ENCODE measurements around the gene GPR37.

Gene GPR37

GRCh38 chr7:124781418-124781817 is 15.8 kb upstream of the GPR37 start:
- DNase-seq (ENCODE audit: extremely low spot score, insufficient read length, low read depth) = no peak
- no peak for FAIRE-seq

- FAIRE-seq = no peak
- no peak for DNase-seq (ENCODE audit: extremely low spot score, insufficient read length, low read depth)
These were observed 15.0 kb upstream of the GPR37 start for GRCh38 chr7:124780608-124781007.

GRCh38 chr7:124780056-124780455 is 14.5 kb upstream of the GPR37 start:
- FAIRE-seq (no peak), DNase-seq (ENCODE audit: extremely low spot score, insufficient read length, low read depth) (no peak)

- DNase-seq (ENCODE audit: extremely low spot score, insufficient read length, low read depth) (no peak), FAIRE-seq (no peak)
These were observed 14.0 kb upstream of the GPR37 start for GRCh38 chr7:124779620-124780019.

- DNase-seq (ENCODE audit: extremely low spot score, insufficient read length, low read depth) (no peak), FAIRE-seq (no peak)
These were observed 13.6 kb upstream of the GPR37 start for GRCh38 chr7:124779194-124779593.

- DNase-seq (ENCODE audit: extremely low spot score, insufficient read length, low read depth) (no peak), FAIRE-seq (no peak)
These were observed 11.7 kb upstream of the GPR37 start for GRCh38 chr7:124777268-124777667.

GRCh38 chr7:124776153-124776552 is 10.6 kb upstream of the GPR37 start:
- DNase-seq (ENCODE audit: extremely low spot score, insufficient read length, low read depth) = no peak
- FAIRE-seq = no peak

GRCh38 chr7:124775422-124775821 is 9.8 kb upstream of the GPR37 start:
- no peak for DNase-seq (ENCODE audit: extremely low spot score, insufficient read length, low read depth)
- no peak for FAIRE-seq

- FAIRE-seq (no peak), DNase-seq (ENCODE audit: extremely low spot score, insufficient read length, low read depth) (no peak)
These were observed 8.3 kb upstream of the GPR37 start for GRCh38 chr7:124773938-124774337.

GRCh38 chr7:124773339-124773738 is 7.7 kb upstream of the GPR37 start:
- no peak for FAIRE-seq

GRCh38 chr7:124769136-124769535 is 3.5 kb upstream of the GPR37 start:
- no peak for FAIRE-seq
- DNase-seq (ENCODE audit: extremely low spot score, insufficient read length, low read depth) = no peak

More at GRCh38 chr7:124773339-124773738, 7.7 kb upstream of the GPR37 start:
- DNase-seq (ENCODE audit: extremely low spot score, insufficient read length, low read depth) = no peak

GRCh38 chr7:124768525-124768924 is 2.9 kb upstream of the GPR37 start:
- DNase-seq (ENCODE audit: extremely low spot score, insufficient read length, low read depth) = no peak
- FAIRE-seq = no peak

GRCh38 chr7:124764847-124765400 is 668 bp downstream of the GPR37 start:
- FAIRE-seq = no peak
- no peak for DNase-seq (ENCODE audit: extremely low spot score, insufficient read length, low read depth)

GRCh38 chr7:124764051-124764846 is 1.3 kb downstream of the GPR37 start:
- no peak for DNase-seq (ENCODE audit: extremely low spot score, insufficient read length, low read depth)
- FAIRE-seq = no peak

- FAIRE-seq = no peak
- no peak for DNase-seq (ENCODE audit: extremely low spot score, insufficient read length, low read depth)
These were observed 2.9 kb downstream of the GPR37 start for GRCh38 chr7:124762611-124763143.

GRCh38 chr7:124761164-124761715 is 4.4 kb downstream of the GPR37 start:
- no peak for DNase-seq (ENCODE audit: extremely low spot score, insufficient read length, low read depth)
- no peak for FAIRE-seq

- no peak for DNase-seq (ENCODE audit: extremely low spot score, insufficient read length, low read depth)
- FAIRE-seq = no peak
These were observed 7.3 kb downstream of the GPR37 start for GRCh38 chr7:124758327-124758726.

GRCh38 chr7:124754576-124755268 is 10.9 kb downstream of the GPR37 start:
- no peak for DNase-seq (ENCODE audit: extremely low spot score, insufficient read length, low read depth)
- FAIRE-seq = no peak

GRCh38 chr7:124752310-124752709 is 13.3 kb downstream of the GPR37 start:
- no peak for DNase-seq (ENCODE audit: extremely low spot score, insufficient read length, low read depth)
- FAIRE-seq = no peak

- FAIRE-seq (no peak), DNase-seq (ENCODE audit: extremely low spot score, insufficient read length, low read depth) (no peak)
These were observed 14.6 kb downstream of the GPR37 start for GRCh38 chr7:124751027-124751426.

GRCh38 chr7:124747072-124747471 is 18.5 kb downstream of the GPR37 start:
- no peak for DNase-seq (ENCODE audit: extremely low spot score, insufficient read length, low read depth)
- FAIRE-seq = no peak

All from GM18507 (cell line).